NOMO-1 treated with dmso at 0.1 percent for 144 hours (cell line): ENCODE data around the gene PTPRN2.
"Not testable (repeated sequence)": the region's sequence is repeated elsewhere in the genome, so short reads cannot be mapped to it uniquely, and the experiment has no call there.

Source experiments
- DNase-seq: peaks from one replicate; lab custom pipeline; 2025; ENCODE audit not compliant: unreplicated experiment; lab: John Stamatoyannopoulos, UW

The PTPRN2 gene

GRCh38 chr7:158447151-158447505 is 140.5 kb downstream of the PTPRN2 start:
- DNase-seq = no peak

GRCh38 chr7:158446706-158447105 is 140.9 kb downstream of the PTPRN2 start:
- no peak for DNase-seq

- no peak for DNase-seq
These were observed 141.3 kb downstream of the PTPRN2 start for GRCh38 chr7:158446281-158446680.

GRCh38 chr7:158445421-158446175 is 142.0 kb downstream of the PTPRN2 start:
- no peak for DNase-seq

- DNase-seq = no peak
These were observed 142.9 kb downstream of the PTPRN2 start for GRCh38 chr7:158444501-158445420.

- no peak for DNase-seq
These were observed 143.7 kb downstream of the PTPRN2 start for GRCh38 chr7:158443688-158444483.

GRCh38 chr7:158443014-158443687 is 144.5 kb downstream of the PTPRN2 start:
- DNase-seq = no peak

- no peak for DNase-seq
These were observed 145.4 kb downstream of the PTPRN2 start for GRCh38 chr7:158442260-158442659.

- DNase-seq = no peak
These were observed 148.6 kb downstream of the PTPRN2 start for GRCh38 chr7:158439035-158439434.

- no peak for DNase-seq
These were observed 155.0 kb downstream of the PTPRN2 start for GRCh38 chr7:158432369-158433341.

GRCh38 chr7:158431941-158432347 is 155.7 kb downstream of the PTPRN2 start:
- no peak for DNase-seq

- no peak for DNase-seq
These were observed 156.3 kb downstream of the PTPRN2 start for GRCh38 chr7:158431055-158431940.

GRCh38 chr7:158430308-158431034 is 157.2 kb downstream of the PTPRN2 start:
- DNase-seq = no peak

- no peak for DNase-seq
These were observed 158.5 kb downstream of the PTPRN2 start for GRCh38 chr7:158428837-158429753.

- DNase-seq = no peak
These were observed 159.3 kb downstream of the PTPRN2 start for GRCh38 chr7:158428131-158428836.

GRCh38 chr7:158425676-158426075 is 161.9 kb downstream of the PTPRN2 start:
- not testable (repeated sequence) for DNase-seq
